Activated T-helper 17 cell treated with anti-CD3 and anti-CD28 coated beads, Interleukin-2, amount 50 U/mL, for 72 hours (primary cell): Measurements from ENCODE around the gene HEPACAM. TPM values are rescaled to one million over a fixed set of nuclear protein-coding genes. Genes with fewer than 3 reads are reported as not detected.
A peak's percentile ranks its signal among the peaks of the same experiment; 100 is the strongest.

ENCODE experiments used
- ATAC-seq: fragments of 150-1000 bp; cut with Tn5 transposase; replicated peaks from 2 replicates; pipeline ENCODE4 v1.10.0; 2021; ENCODE audit warnings: mild to moderate bottlenecking, moderate library complexity
- H3K27ac Mint-ChIP-seq: one replicate; pipeline ENCODE4 v1.8.0; 2022; ENCODE audit warnings: mixed read lengths
- H3K27me3 Mint-ChIP-seq: one replicate; pipeline ENCODE4 v1.8.0; 2022; ENCODE audit warnings: mixed read lengths
- H3K36me3 Mint-ChIP-seq: one replicate; pipeline ENCODE4 v1.8.0; 2022; ENCODE audit warnings: low read depth, mild to moderate bottlenecking, mixed read lengths
- H3K4me1 Mint-ChIP-seq: one replicate; pipeline ENCODE4 v1.8.0; 2022; ENCODE audit warnings: mixed read lengths
- H3K4me3 Mint-ChIP-seq: one replicate; pipeline ENCODE4 v1.8.0; 2022; ENCODE audit warnings: mild to moderate bottlenecking, mixed read lengths
- H3K9me3 Mint-ChIP-seq: one replicate; pipeline ENCODE4 v1.8.0; 2022; ENCODE audit warnings: mixed read lengths
- total RNA-seq, 2 donors: library from RNA; stranded (reverse); gene quantifications; one replicate each; pipeline ENCODE4 v1.2.3, GENCODE V29; 2022

HEPACAM gene
- total RNA-seq, 2 donors from 2014 or later: not detected

DNA sequence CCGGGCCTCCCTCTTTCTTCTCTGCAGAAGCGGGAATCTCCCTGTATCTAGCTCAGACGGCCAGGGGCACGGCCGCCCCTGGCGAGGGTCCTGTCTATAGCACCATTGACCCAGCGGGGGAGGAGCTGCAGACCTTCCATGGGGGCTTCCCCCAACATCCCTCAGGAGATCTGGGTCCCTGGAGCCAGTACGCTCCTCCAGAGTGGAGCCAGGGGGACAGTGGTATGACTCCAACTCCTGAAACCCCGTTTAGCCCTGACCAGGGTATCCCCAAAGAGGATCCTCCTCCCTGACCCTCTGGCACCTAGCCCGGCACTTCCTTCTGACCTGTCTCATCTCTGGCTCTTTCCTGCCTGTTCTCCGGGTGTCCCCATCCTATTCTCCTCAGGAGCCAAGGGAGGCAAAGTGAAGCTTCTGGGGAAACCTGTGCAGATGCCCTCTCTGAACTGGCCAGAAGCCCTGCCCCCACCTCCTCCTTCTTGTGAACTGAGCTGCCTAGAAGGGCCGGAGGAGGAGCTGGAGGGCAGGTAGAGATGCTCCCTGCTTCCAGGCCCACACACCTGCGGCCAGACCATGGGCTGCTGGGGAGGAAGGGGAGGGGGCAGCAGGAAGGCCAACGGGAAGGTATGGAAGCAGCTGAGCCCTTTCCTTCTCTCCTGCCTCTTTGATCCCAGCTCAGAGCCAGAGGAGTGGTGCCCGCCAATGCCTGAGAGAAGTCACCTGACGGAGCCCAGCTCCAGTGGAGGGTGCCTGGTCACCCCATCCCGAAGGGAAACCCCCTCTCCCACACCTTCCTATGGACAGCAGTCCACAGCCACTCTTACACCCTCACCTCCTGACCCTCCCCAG is 57.7 kb downstream of the HEPACAM start:
- H3K4me1 Mint-ChIP-seq: no peaks in the 10 kb centered on the region
- H3K27me3 Mint-ChIP-seq: peaks cover 17% of the 10 kb centered on the region
- H3K36me3 Mint-ChIP-seq: no peaks in the 10 kb centered on the region
- peak overlapping the region; percentile 80 for H3K4me3 Mint-ChIP-seq
- H3K9me3 Mint-ChIP-seq: no peaks in the 10 kb centered on the region
- peak overlapping the region; percentile 73 for H3K27ac Mint-ChIP-seq
- ATAC-seq: no peak

DNA sequence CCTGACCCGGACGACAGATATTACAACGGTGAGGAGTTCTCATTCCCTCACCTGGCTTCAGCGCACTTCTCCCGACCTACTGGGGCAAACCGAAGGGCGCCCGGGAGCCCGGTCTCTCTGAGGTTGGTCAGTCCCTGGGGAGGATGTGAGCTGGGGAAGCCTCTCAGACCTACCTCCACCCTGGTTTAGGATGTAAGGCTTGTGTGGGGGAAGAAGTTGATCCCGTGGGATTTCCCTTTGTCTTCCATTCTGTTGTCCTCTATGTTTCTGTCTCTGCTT is 58.3 kb downstream of the HEPACAM start:
- Mint-ChIP-seq H3K36me3 (no peaks in the 10 kb centered on the region), H3K4me3 (peak overlapping the region; percentile 80), H3K27me3 (peaks cover 21% of the 10 kb centered on the region), H3K4me1 (no peaks in the 10 kb centered on the region), H3K27ac (peak overlapping the region; percentile 73), H3K9me3 (no peaks in the 10 kb centered on the region)
- ATAC-seq: no peak

DNA sequence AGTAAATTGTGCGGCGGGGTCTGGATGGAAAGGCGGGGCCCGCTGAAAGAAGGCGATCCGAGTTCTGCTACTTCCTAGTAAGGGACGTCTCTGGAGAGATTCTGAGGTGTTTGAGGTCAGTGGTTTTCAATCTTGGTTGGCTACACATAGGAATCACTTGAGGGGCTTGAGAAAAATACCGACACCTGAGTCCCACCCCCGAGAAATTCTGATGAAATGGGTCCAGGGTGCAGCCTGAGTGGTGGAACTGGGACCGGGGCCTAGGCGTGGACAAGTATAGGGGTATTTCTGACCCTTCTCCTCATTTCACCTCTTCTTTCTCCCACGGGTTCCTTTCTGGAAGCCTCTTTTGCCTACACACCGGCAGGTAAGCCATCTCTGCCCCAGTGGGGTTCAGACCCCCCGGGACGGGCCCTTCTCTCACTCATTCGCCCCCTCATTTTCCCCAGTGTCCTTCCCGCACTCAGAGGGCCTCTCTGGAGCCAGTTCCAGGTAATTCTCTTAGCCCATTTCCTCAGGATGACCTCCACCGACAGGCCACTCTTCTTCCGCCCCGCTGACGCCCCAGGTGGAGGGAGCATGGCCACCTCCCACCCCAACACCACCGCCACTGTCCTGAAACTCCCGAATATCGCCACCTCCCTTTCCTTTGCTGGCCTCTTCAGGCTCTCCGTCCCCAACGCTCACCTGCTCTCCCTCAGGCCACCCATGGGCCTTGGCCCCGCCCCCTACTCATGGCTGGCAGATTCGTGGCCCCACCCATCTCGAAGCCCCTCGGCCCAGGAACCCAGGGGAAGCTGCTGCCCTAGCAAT is 58.8 kb downstream of the HEPACAM start:
- peak overlapping the region; percentile 80 for H3K4me3 Mint-ChIP-seq
- no peaks in the 10 kb centered on the region for H3K9me3 Mint-ChIP-seq
- peak overlapping the region; percentile 73 for H3K27ac Mint-ChIP-seq
- H3K4me1 Mint-ChIP-seq: no peaks in the 10 kb centered on the region
- no peaks in the 10 kb centered on the region for H3K36me3 Mint-ChIP-seq
- peaks cover 24% of the 10 kb centered on the region for H3K27me3 Mint-ChIP-seq
- no peak for ATAC-seq

DNA sequence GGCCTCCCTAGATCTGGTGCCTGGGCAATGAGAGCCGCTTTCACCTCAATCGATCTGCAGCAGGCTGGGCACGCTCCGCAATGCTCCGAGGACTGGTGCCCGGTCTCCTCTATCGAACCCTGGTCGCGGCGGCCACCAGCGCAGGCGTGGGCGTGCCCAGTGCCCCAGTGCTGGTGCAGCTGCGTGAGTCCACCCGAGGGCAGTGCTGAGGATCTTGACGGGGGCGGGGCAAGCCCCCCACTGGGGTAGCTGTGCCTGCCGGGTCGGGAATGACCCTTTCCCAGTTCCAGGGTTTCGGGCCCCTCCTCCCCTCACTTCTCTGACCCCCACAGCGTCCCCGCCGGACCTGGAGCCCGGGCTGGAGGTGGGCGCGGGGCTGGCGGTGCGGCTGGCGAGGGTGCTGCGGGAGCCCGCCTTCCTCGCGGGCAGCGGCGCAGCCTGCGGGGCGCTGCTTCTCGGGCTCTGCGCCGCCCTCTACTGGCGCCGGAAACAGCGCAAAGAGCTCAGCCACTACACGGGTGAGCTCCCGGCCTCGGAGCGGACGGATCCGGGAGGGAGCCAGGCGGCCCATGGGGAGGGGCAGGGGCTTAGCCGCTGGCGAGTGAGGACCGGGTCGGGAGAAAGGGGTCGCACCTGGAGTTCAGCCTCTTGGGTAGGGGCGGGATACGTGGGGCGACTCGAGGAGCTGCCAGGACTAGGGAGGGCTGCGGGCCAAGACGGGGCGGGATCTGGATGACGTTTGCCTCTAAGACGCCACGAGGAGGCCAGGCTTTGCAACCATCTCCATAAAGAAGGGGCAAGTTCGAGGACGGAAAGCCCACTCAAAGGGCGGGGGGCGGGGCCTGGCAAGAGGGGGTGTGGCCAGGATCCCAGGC is 59.7 kb downstream of the HEPACAM start:
- H3K4me3 Mint-ChIP-seq: peak overlapping the region; percentile 80
- peak overlapping the region; percentile 73 for H3K27ac Mint-ChIP-seq
- H3K4me1 Mint-ChIP-seq: no peaks in the 10 kb centered on the region
- H3K27me3 Mint-ChIP-seq: peaks cover 24% of the 10 kb centered on the region
- ATAC-seq: peak; percentile 97
- H3K9me3 Mint-ChIP-seq: no peaks in the 10 kb centered on the region
- no peaks in the 10 kb centered on the region for H3K36me3 Mint-ChIP-seq

DNA sequence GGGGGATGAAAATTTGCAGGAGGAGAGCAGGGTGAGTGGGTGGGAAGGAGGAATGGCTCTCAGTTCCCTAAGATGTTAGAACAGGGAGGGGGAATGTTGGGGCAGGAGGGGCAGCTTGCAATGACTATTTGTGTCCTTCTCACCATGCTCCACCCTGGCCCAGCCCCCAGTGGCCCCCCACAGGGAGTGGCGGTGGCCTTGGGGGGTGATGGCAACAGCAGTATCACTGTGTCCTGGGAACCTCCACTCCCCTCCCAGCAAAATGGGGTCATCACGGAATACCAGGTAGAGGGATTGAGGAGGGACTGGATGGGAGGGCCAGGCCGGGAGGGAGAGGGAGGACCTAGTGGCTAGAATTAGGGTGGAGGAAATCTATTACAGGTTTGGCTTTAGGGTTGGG is 60.4 kb downstream of the HEPACAM start:
- H3K36me3 Mint-ChIP-seq: no peaks in the 10 kb centered on the region
- ATAC-seq: no peak
- peak overlapping the region; percentile 80 for H3K4me3 Mint-ChIP-seq
- no peaks in the 10 kb centered on the region for H3K9me3 Mint-ChIP-seq
- H3K27me3 Mint-ChIP-seq: peaks cover 29% of the 10 kb centered on the region
- H3K27ac Mint-ChIP-seq: peak overlapping the region; percentile 47
- no peaks in the 10 kb centered on the region for H3K4me1 Mint-ChIP-seq

DNA sequence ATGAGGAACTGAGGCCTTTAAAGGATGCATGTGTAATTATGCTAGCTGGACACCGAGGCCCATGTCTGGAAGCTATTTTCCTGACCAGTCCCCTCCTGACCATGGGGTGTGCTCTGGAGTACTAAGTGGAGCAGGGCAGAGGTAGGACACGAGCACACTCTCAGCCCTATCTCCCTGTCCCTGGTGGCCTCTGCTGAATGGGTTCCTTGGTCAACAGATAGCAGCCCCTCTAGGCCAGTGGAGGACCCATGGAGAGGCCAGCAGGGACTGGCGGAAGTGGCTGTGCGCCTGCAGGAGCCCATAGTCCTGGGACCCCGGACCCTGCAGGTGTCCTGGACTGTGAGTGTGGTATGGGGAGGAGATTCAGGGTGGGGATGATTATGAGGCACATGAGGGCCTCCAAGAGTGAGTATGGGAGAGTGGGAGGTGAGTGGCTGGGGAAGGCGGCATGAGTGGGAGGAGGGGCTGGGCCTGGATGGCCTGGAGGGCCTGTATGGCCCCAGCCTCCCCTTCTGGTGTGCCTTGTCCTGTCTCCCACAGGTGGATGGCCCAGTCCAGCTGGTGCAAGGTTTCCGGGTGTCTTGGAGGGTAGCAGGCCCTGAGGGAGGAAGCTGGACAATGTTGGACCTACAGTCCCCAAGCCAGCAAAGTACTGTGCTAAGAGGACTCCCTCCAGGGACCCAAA is 61.1 kb downstream of the HEPACAM start:
- no peak overlapping the region for H3K27ac Mint-ChIP-seq
- no peaks in the 10 kb centered on the region for H3K4me1 Mint-ChIP-seq
- ATAC-seq: no peak
- no peaks in the 10 kb centered on the region for H3K36me3 Mint-ChIP-seq
- peak overlapping the region; percentile 80 for H3K4me3 Mint-ChIP-seq
- H3K9me3 Mint-ChIP-seq: no peaks in the 10 kb centered on the region
- peaks cover 36% of the 10 kb centered on the region for H3K27me3 Mint-ChIP-seq

DNA sequence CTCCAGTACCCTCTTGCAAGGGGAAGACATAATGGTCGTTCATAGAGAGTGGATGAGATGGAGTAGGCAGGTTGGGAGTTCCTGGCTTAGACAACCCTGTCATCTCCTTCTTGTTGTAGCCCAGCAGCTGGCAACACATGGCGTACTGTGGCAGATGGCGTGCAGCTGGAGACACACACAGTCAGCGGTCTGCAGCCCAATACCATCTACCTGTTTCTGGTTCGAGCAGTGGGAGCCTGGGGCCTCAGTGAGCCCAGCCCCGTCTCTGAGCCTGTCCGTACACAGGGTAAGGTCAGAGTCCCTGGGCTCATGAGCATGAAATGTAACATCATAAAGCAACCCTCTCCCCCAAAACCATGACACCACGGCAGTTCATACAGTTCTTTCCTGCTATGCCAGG is 61.9 kb downstream of the HEPACAM start:
- Mint-ChIP-seq H3K27me3 (peaks cover 41% of the 10 kb centered on the region), H3K27ac (no peak overlapping the region), H3K9me3 (no peaks in the 10 kb centered on the region), H3K4me3 (no peak overlapping the region), H3K4me1 (peaks cover 6% of the 10 kb centered on the region), H3K36me3 (no peaks in the 10 kb centered on the region)
- ATAC-seq: no peak

DNA sequence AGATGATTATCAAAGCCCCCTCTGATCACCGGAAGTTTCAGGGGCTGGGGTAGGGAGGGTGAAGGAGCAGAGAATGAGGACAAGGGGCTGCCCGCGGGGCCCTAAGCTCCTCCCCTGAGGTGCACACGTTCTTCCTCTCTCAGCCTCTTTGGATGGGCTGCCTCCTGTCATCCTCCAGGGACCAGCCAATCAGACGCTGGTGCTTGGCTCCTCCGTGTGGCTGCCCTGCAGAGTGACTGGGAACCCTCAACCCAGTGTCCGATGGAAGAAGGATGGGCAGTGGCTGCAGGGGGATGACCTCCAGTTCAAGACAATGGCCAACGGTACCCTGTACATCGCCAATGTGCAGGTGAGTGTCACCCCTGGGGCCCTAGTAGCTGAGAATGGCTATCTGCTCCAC is 63.1 kb downstream of the HEPACAM start:
- ATAC-seq: no peak
- Mint-ChIP-seq H3K27me3 (peaks cover 50% of the 10 kb centered on the region), H3K27ac (no peak overlapping the region), H3K9me3 (no peaks in the 10 kb centered on the region), H3K4me1 (peaks cover 6% of the 10 kb centered on the region), H3K36me3 (no peaks in the 10 kb centered on the region), H3K4me3 (no peak overlapping the region)

DNA sequence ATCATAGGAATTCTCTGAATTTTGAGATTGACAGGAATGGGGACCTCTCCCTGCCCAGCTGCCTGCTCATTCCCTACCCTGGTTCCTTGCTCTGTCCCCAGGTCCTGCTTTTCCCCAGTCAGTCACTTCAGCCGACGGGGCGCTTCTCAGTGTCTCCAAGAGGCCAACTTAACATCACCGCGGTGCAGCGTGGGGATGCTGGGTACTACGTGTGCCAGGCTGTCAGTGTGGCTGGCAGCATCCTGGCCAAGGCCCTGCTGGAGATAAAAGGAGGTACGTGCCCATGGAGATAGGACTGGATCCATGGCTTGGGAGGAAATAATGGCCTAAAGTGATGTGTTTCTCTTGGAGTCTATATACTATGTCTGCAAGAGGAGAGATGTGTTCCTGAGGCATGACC is 63.6 kb downstream of the HEPACAM start:
- Mint-ChIP-seq H3K4me3 (no peak overlapping the region), H3K36me3 (no peaks in the 10 kb centered on the region), H3K4me1 (peaks cover 8% of the 10 kb centered on the region), H3K27ac (no peak overlapping the region), H3K9me3 (no peaks in the 10 kb centered on the region), H3K27me3 (peaks cover 54% of the 10 kb centered on the region)
- no peak for ATAC-seq

DNA sequence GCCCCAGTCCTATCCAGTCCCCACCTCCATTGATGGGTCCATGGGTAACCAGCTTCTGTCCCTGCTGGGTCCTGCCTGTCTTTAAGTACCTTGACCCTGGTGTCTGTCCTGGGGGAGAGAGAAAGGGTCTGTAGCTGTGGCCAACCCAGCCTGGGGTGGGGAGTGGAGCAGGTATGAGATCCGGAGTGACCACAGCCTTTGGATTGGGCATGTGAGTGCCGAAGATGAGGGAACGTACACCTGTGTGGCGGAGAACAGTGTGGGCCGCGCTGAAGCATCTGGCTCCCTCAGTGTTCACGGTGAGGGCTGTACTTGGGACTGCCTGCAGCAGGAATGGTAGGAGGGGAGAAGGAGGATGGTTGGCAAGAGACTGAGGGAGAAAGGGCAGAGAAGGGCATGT is 65.4 kb downstream of the HEPACAM start:
- H3K9me3 Mint-ChIP-seq: no peaks in the 10 kb centered on the region
- peaks cover 65% of the 10 kb centered on the region for H3K27me3 Mint-ChIP-seq
- ATAC-seq: no peak
- no peak overlapping the region for H3K4me3 Mint-ChIP-seq
- no peaks in the 10 kb centered on the region for H3K36me3 Mint-ChIP-seq
- no peak overlapping the region for H3K27ac Mint-ChIP-seq
- peaks cover 11% of the 10 kb centered on the region for H3K4me1 Mint-ChIP-seq

DNA sequence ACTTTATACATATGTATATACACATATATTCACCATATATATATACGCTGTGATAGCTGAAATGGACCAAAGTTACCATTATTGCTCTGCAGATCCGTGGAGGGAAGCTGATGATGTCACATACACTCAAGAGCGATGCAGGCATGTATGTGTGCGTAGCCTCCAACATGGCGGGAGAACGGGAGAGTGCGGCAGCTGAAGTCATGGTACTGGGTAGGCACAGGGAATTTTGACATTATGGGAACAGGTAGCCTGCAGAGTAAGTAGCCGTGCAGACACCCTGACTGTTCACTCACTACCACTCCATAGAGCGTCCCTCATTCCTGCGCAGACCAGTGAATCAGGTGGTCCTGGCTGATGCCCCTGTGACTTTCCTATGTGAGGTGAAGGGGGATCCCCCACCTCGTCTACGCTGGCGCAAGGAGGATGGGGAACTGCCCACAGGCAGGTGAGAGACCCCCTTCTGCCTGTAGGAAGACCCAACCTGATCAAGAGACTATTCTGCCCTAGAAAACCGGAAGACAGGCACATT is 65.9 kb downstream of the HEPACAM start:
- Mint-ChIP-seq H3K27ac (no peak overlapping the region), H3K36me3 (no peaks in the 10 kb centered on the region), H3K4me1 (peaks cover 11% of the 10 kb centered on the region), H3K9me3 (no peaks in the 10 kb centered on the region), H3K4me3 (no peak overlapping the region), H3K27me3 (peaks cover 60% of the 10 kb centered on the region)
- ATAC-seq: no peak

DNA sequence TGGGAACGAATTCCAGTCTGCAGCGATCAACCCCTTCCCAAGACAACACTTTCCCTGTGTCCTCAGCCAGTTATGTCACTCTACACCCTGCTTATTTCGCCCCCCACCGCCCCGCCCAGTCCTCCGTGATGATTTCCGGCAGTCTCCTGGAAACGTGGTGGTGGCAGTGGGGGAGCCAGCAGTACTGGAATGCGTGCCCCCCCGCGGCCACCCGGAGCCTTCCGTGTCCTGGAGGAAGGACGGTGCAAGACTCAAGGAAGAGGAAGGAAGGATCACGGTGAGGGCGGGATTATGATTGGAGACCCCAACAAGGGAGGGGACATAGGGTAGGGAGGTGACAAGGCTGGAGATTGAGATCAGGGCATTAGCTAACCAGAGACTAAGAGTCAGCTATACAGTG is 66.5 kb downstream of the HEPACAM start:
- peaks cover 11% of the 10 kb centered on the region for H3K4me1 Mint-ChIP-seq
- no peak for ATAC-seq
- H3K36me3 Mint-ChIP-seq: no peaks in the 10 kb centered on the region
- peak overlapping the region; percentile 51 for H3K4me3 Mint-ChIP-seq
- peaks cover 61% of the 10 kb centered on the region for H3K27me3 Mint-ChIP-seq
- no peak overlapping the region for H3K27ac Mint-ChIP-seq
- H3K9me3 Mint-ChIP-seq: no peaks in the 10 kb centered on the region
